Measurements from ENCODE around the gene IQCM. TPM values are rescaled to one million over a fixed set of nuclear protein-coding genes. Genes with fewer than 3 reads are reported as not detected.
A peak's percentile ranks its signal among the peaks of the same experiment; 100 is the strongest.

Gene IQCM
- total RNA-seq, 1 donor from 2014 or later, result not detected

DNA sequence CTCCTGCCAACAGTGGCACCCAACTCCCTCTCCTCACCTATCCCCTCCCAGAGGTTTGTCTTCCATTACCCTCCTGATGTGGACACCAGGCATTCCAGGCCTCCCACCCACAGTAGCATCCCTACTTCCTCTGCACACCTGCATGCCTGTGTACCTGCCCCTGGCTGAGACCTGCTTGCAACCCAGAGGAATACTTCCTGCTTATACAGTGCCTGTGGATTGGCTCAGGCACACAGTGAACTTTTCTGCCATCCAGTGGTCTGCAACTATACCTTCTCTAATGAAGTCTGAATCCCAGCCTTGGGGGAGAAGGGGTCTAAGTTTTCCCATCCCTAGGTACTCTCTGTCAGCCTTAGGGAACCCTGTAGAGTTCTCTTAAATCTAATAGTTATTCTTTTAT, 169.9 kb downstream of the IQCM start:
- TF ChIP-seq CTCF (IDR thresholded peaks at IDR 0.05; ENCODE audit: insufficient read depth, low read length, poor library complexity, severe bottlenecking), result no peak
- H3K4me3 ChIP-seq (ENCODE audit: low read depth, low read length), result no peak overlapping the region
- H3K36me3 ChIP-seq (ENCODE audit: control insufficient read depth, insufficient read depth, low read length), result no peaks in the 10 kb centered on the region
- H3K27me3 ChIP-seq (ENCODE audit: control insufficient read depth, insufficient read depth, low read length), result no peaks in the 10 kb centered on the region
- DNase-seq (ENCODE audit: low read depth), result no peak

- TF ChIP-seq CTCF (IDR thresholded peaks at IDR 0.05; ENCODE audit: insufficient read depth, low read length, poor library complexity, severe bottlenecking), result no peak
- Histone ChIP-seq H3K36me3 (ENCODE audit: control insufficient read depth, insufficient read depth, low read length) (no peaks in the 10 kb centered on the region), H3K4me3 (ENCODE audit: low read depth, low read length) (no peak overlapping the region), H3K27me3 (ENCODE audit: control insufficient read depth, insufficient read depth, low read length) (no peaks in the 10 kb centered on the region)
- DNase-seq (ENCODE audit: low read depth), result no peak
These were observed 177.6 kb downstream of the IQCM start for GRCh38 chr4:149638073-149638472.

DNA sequence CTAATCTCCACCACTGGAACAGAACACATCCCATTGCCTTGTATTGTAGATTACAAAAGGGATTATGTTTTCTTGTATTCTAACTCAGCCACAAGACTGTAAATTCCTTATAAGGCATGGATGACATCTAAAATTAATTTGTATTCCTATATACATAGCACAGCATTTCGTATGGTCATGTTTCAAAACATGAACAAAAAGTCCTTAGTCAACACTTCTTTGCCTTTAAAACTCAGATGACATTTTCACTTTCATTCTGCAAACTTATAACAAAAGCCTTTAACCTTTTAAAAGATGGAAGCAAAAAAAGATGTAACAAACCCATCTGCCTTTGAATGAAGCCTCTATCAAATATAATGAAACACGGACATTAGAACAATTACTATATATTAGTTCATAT, 181.3 kb downstream of the IQCM start:
- no peaks in the 10 kb centered on the region for H3K36me3 ChIP-seq (ENCODE audit: control insufficient read depth, insufficient read depth, low read length)

DNA sequence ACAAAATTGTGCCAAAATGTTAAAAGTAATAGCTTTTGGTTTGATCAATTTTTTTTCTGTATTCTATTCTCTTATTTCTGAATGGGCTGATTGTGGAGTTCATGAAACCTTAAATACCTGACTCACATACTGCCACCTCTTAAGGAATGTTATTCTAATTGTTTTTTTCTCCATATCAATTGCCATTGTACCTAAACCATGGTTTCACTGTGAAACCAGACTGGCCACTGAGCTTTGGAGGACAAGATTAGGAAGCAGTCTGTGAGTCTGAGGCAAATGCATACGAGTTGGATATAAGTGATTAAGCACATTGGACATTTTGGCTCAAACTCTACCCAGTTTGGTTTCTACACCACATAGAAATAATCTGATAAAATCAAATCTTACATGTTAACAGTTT, 184.0 kb downstream of the IQCM start:
- H3K36me3 ChIP-seq (ENCODE audit: control insufficient read depth, insufficient read depth, low read length), result no peaks in the 10 kb centered on the region
- DNase-seq (ENCODE audit: low read depth), result no peak

More for the DNA sequence above, 181.3 kb downstream of the IQCM start:
- TF ChIP-seq CTCF (IDR thresholded peaks at IDR 0.05; ENCODE audit: insufficient read depth, low read length, poor library complexity, severe bottlenecking), result no peak
- Histone ChIP-seq H3K27me3 (ENCODE audit: control insufficient read depth, insufficient read depth, low read length) (no peaks in the 10 kb centered on the region), H3K4me3 (ENCODE audit: low read depth, low read length) (no peak overlapping the region)
- DNase-seq (ENCODE audit: low read depth), result no peak

GRCh38 chr4:149630064-149630463, 185.6 kb downstream of the IQCM start:
- Histone ChIP-seq H3K4me3 (ENCODE audit: low read depth, low read length) (no peak overlapping the region), H3K27me3 (ENCODE audit: control insufficient read depth, insufficient read depth, low read length) (no peaks in the 10 kb centered on the region), H3K36me3 (ENCODE audit: control insufficient read depth, insufficient read depth, low read length) (no peaks in the 10 kb centered on the region)
- no peak for TF ChIP-seq CTCF (IDR thresholded peaks at IDR 0.05; ENCODE audit: insufficient read depth, low read length, poor library complexity, severe bottlenecking)
- no peak for DNase-seq (ENCODE audit: low read depth)

More for the DNA sequence above, 184.0 kb downstream of the IQCM start:
- H3K27me3 ChIP-seq (ENCODE audit: control insufficient read depth, insufficient read depth, low read length), result no peaks in the 10 kb centered on the region
- no peak for TF ChIP-seq CTCF (IDR thresholded peaks at IDR 0.05; ENCODE audit: insufficient read depth, low read length, poor library complexity, severe bottlenecking)
- H3K4me3 ChIP-seq (ENCODE audit: low read depth, low read length), result no peak overlapping the region

DNA sequence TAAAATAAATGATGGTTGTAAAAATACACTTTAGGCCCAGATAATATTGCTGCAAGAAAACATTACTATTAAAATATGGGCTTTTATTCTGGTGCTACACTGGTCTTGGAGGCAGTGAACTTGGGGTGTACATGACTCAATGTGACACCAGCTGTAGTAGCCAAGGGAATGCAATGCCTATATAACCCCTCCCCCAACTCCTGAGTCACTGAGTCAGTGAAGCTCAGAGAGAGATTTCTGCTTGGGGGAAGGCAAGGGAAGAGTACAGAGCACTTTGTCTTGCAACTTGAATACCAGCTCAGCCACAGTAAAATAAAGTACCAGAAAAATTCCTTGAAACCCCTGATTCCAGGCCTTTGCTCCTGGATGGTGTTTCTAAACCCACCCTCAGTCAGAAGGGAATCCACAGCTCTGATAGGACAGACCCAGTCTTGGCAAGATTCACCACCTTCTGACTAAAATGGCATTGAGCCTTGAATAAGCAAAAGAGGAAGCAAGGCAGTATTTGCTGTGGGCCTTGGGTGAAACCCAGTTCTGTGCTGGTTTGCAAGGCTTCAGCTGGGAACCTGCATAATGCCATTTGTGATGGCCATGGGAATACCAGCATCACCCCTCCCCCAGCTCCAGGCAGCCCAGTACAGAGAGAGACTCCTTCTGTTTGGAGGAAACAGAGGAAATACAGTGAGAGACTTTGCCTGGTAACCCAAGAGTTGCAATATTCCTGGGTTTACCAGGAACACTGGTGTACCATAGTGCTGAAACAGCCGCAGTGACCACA, 209.9 kb downstream of the IQCM start:
- Histone ChIP-seq H3K4me3 (ENCODE audit: low read depth, low read length) (no peak overlapping the region), H3K36me3 (ENCODE audit: control insufficient read depth, insufficient read depth, low read length) (no peaks in the 10 kb centered on the region), H3K27me3 (ENCODE audit: control insufficient read depth, insufficient read depth, low read length) (no peaks in the 10 kb centered on the region)
- peak; percentile 65 for DNase-seq (ENCODE audit: low read depth)
- no peak for TF ChIP-seq CTCF (IDR thresholded peaks at IDR 0.05; ENCODE audit: insufficient read depth, low read length, poor library complexity, severe bottlenecking)

All from kidney epithelial cell (primary cell).